RWPE2 (cell line): Measurements from ENCODE around the gene BIK.

ENCODE experiments used
- ATAC-seq: fragments of 200-7000 bp; cut with Tn5 transposase; 3 replicates; pipeline ENCODE4 v1.9.1; 2021; ENCODE audit warnings: low read depth
- DNase-seq: peaks from one replicate; pipeline ENCODE4 v3.0.0-alpha.2; 2020; ENCODE audit warnings: low spot score
- H3K27ac ChIP-seq: fragments of 450-650 bp; 2 replicates; pipeline ENCODE4 v1.5.1; 2017; ENCODE audit warnings: mild to moderate bottlenecking; ENCODE audit not compliant: poor library complexity, severe bottlenecking
- H3K27me3 ChIP-seq: fragments of 250-450 bp; sonication (Bioruptor Pico); 2 replicates; pipeline ENCODE4 v1.5.1; 2021; ENCODE audit warnings: mild to moderate bottlenecking, moderate library complexity; ENCODE audit not compliant: insufficient read depth, poor library complexity, severe bottlenecking
- H3K36me3 ChIP-seq: fragments of 250-450 bp; sonication (Bioruptor Pico); 2 replicates; pipeline ENCODE4 v1.5.1; 2020; ENCODE audit warnings: low read depth, mild to moderate bottlenecking, moderate library complexity
- H3K4me1 ChIP-seq: fragments of 250-450 bp; sonication (Bioruptor Pico); 2 replicates; pipeline ENCODE4 v1.5.1; 2021; ENCODE audit warnings: mild to moderate bottlenecking, moderate library complexity; ENCODE audit not compliant: insufficient read depth, poor library complexity, severe bottlenecking
- H3K4me3 ChIP-seq: fragments of 250-450 bp; sonication (Bioruptor Pico); 2 replicates; pipeline ENCODE4 v1.5.1; 2021; ENCODE audit warnings: mild to moderate bottlenecking, moderate library complexity; ENCODE audit not compliant: severe bottlenecking
- H3K9me3 ChIP-seq: fragments of 250-450 bp; sonication (Bioruptor Pico); 2 replicates; pipeline ENCODE4 v1.5.1; 2021; ENCODE audit warnings: mild to moderate bottlenecking, moderate library complexity; ENCODE audit not compliant: severe bottlenecking
- TF ChIP-seq, protein P1 (sequence below): fragments of 450-650 bp; IDR thresholded peaks from one replicate; pipeline ENCODE4 v1.5.1; 2017; ENCODE audit warnings: mild to moderate bottlenecking, moderate library complexity; ENCODE audit not compliant: poor library complexity, severe bottlenecking

The BIK gene

DNA sequence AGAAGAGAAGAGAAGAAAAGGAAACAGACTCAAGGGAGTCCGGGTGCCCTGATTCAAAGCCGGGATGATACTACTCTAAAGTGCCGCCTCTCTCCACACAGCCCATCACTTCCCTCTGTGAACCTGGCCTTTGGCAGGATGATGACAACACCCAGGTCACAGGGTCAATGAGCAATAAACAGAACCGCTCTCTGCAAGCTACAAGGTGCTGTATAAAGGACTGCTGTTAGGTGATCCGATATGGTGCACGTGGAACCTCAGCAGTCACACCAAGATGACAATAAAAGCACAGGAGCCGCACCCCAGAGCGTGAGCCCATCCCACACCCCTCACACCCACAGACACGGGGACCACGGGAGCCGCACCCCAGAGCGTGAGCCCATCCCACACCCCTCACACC lies 32.0 kb upstream of the BIK start:
- ATAC-seq: no peak
- Histone ChIP-seq H3K27ac (no peak overlapping the region), H3K4me3 (no peak overlapping the region), H3K27me3 (no peaks in the 10 kb centered on the region), H3K36me3 (no peaks in the 10 kb centered on the region), H3K9me3 (no peaks in the 10 kb centered on the region), H3K4me1 (peaks cover 9% of the 10 kb centered on the region)
- TF ChIP-seq, protein P1, sequence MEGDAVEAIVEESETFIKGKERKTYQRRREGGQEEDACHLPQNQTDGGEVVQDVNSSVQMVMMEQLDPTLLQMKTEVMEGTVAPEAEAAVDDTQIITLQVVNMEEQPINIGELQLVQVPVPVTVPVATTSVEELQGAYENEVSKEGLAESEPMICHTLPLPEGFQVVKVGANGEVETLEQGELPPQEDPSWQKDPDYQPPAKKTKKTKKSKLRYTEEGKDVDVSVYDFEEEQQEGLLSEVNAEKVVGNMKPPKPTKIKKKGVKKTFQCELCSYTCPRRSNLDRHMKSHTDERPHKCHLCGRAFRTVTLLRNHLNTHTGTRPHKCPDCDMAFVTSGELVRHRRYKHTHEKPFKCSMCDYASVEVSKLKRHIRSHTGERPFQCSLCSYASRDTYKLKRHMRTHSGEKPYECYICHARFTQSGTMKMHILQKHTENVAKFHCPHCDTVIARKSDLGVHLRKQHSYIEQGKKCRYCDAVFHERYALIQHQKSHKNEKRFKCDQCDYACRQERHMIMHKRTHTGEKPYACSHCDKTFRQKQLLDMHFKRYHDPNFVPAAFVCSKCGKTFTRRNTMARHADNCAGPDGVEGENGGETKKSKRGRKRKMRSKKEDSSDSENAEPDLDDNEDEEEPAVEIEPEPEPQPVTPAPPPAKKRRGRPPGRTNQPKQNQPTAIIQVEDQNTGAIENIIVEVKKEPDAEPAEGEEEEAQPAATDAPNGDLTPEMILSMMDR: no peak
- no peak for DNase-seq

DNA sequence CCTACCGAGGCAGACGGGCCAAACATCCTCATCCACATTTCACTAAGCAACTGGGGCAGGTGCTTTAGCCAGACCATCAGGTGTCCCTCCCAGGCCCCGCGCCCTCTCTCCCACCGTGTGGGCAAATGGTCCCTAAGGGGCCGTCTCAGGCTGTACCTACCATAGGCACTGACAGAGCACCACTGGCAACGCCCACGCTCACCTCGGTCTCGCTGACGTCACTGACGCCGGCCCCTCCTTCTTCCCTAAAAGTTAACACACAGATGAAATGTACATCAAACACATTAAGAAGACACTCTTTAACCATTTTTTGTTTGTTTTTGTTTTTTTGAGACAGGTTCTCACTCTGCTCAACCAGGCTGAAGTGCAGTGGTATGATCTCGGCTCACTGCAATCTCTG lies 30.8 kb upstream of the BIK start:
- H3K9me3 ChIP-seq: no peaks in the 10 kb centered on the region
- H3K27ac ChIP-seq: no peak overlapping the region
- no peak for DNase-seq
- peaks cover 9% of the 10 kb centered on the region for H3K4me1 ChIP-seq
- no peaks in the 10 kb centered on the region for H3K36me3 ChIP-seq
- H3K27me3 ChIP-seq: no peaks in the 10 kb centered on the region
- no peak overlapping the region for H3K4me3 ChIP-seq
- no peak for ATAC-seq
- TF ChIP-seq, protein P1: no peak

DNA sequence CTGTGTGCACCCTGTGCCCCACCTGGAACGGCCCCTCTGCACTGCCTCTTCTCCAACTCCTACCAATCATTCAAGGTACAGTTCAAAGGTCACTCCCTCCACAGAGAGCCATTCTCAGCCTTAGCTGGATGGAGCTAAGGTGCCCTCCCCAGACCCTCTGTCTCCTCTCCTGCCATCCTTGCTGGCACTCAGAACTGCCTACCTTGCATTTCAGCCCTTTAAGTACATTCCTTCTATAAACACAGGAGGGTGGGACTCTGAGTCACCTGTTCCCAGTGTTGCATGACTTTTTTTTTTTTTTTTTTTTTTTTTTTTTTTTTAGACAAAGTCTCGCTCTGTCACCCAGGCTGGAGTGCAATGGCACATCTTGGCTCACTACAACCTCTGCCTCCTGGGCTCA lies 29.9 kb upstream of the BIK start:
- DNase-seq (no peak), ATAC-seq (peak; percentile 93)
- TF ChIP-seq, protein P1: no peak
- Histone ChIP-seq H3K4me1 (peaks cover 9% of the 10 kb centered on the region), H3K4me3 (no peak overlapping the region), H3K27me3 (no peaks in the 10 kb centered on the region), H3K9me3 (no peaks in the 10 kb centered on the region), H3K27ac (no peak overlapping the region), H3K36me3 (no peaks in the 10 kb centered on the region)

DNA sequence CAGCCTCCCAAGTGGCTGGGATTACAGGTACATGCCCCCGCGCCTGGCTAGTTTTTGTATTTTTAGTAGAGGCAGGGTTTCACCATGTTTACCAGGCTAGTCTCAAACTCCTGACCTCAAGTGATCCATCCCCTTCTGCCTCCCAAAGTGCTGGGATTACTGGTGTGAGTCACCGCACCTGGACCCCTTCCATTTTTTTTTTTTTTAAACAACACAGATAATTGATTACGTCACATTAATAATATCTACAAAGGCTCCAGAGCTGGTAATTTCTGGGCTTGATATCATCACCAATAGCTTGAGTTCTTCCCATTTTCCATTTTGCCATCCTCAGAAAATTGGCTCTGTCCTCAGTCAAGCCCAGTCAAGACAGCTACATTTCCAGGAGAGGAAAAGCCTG lies 28.6 kb upstream of the BIK start:
- Histone ChIP-seq H3K27ac (no peak overlapping the region), H3K4me1 (peaks cover 9% of the 10 kb centered on the region), H3K27me3 (no peaks in the 10 kb centered on the region), H3K4me3 (no peak overlapping the region), H3K9me3 (no peaks in the 10 kb centered on the region), H3K36me3 (no peaks in the 10 kb centered on the region)
- TF ChIP-seq, protein P1: no peak
- ATAC-seq: no peak
- no peak for DNase-seq

DNA sequence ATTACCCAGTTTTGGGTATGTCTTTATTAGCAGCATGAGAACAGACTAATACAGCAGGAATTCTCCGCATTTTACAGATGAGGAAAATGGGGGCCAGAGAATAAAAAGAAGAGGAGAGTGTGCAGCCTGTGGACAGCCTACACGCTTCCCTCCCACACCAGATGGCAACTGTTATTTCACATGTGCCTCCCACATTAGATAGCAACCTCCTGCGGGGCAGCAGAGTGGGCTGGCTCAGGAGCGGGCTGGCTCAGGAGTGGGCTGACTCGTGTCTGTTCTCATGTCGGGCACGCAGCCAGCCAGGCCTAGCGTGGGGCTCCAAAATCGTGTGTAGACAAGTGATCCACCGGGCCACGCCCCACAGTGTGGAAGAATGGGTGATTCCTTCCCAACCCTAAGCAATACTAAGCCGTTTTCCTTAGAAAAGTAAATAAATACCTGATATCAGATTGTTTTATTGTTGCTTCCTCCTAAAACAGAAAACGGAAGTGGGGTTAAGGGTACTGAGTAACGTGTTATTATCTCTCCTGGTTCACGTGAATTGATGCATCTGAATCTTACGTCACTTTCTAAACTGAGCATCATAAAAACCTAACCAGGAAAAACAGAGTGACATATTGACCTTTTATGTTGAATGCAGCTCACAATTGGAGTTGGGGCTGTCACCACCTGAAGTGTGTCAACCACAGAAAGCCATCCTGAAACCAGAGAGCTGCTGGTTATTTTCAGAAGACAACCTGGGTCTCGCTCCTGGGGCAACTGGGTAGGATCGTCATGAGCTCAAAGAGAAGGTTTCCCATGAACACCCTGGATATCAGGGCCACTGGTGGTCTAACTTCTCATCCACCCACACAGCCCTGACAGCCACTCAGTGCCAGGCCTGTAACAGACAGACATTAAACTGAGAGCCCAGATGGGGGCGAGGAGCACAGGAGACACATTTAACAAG lies 24.6 kb upstream of the BIK start:
- DNase-seq: no peak
- Histone ChIP-seq H3K36me3 (no peaks in the 10 kb centered on the region), H3K9me3 (no peaks in the 10 kb centered on the region), H3K4me3 (no peak overlapping the region), H3K27me3 (no peaks in the 10 kb centered on the region), H3K27ac (no peak overlapping the region), H3K4me1 (peaks cover 3% of the 10 kb centered on the region)
- ATAC-seq: no peak
- TF ChIP-seq, protein P1: no peak
